IMR-90 (cell line): ENCODE measurements around the gene HHIP. TPM values are rescaled to one million over a fixed set of nuclear protein-coding genes. Genes with fewer than 3 reads are reported as not detected.

Experiments
- ATAC-seq: fragments of 200-7000 bp; cut with Tn5 transposase; 2 replicates; pipeline ENCODE4 v1.9.1; 2020; ENCODE audit warnings: low read depth, mild to moderate bottlenecking, moderate library complexity
- BruUV-seq: library from RNA; stranded (reverse); fragments of 400-500 nt; replicated peaks from 2 replicates; lab custom pipeline; 2021; lab: Mats Ljungman, UMichigan
- CTCF ChIA-PET: fragments of 300-600 bp; formaldehyde crosslinking; extraction: SDS; loops from one replicate; lab custom pipeline; 2021; ENCODE audit warnings: antibody characterized with exemption; lab: Yijun Ruan, JAX
- POLR2A ChIA-PET: fragments of 300-600 bp; sonication (Branson Sonifier 250); formaldehyde crosslinking; loops from one replicate; lab custom pipeline; 2022; ENCODE audit warnings: antibody characterized with exemption; ENCODE audit not compliant: unreplicated experiment; lab: Charles Lee
- DNase-seq: peaks from one replicate; pipeline ENCODE4 v3.0.0; 2013
- H2AFZ ChIP-seq: replicated peaks from 2 replicates; pipeline ENCODE3; 2013; ENCODE audit warnings: low read length, mild to moderate bottlenecking; ENCODE audit not compliant: poor library complexity
- H2AK5ac ChIP-seq: 2 replicates; pipeline ENCODE4 v1.6.1; 2013; ENCODE audit warnings: low read depth, low read length, inconsistent platforms
- H2AK9ac ChIP-seq: replicated peaks from 2 replicates; pipeline ENCODE3; 2013; ENCODE audit warnings: mild to moderate bottlenecking, low read depth, low read length, moderate library complexity; ENCODE audit not compliant: poor library complexity
- H2BK120ac ChIP-seq: 2 replicates; pipeline ENCODE4 v1.6.1; 2013; ENCODE audit warnings: low read depth, low read length, inconsistent platforms
- H2BK15ac ChIP-seq: 3 replicates; pipeline ENCODE4 v1.6.1; 2013; ENCODE audit warnings: low read depth, low read length, inconsistent platforms
- H2BK20ac ChIP-seq: 2 replicates; pipeline ENCODE4 v1.6.1; 2013; ENCODE audit warnings: low read depth, mild to moderate bottlenecking, inconsistent platforms, low read length, moderate library complexity
- H2BK5ac ChIP-seq: 2 replicates; pipeline ENCODE4 v1.6.1; 2013; ENCODE audit warnings: mild to moderate bottlenecking, low read depth, low read length, inconsistent platforms; ENCODE audit not compliant: poor library complexity, severe bottlenecking
- H3K14ac ChIP-seq: replicated peaks from 2 replicates; pipeline ENCODE4 v1.6.1; 2013; ENCODE audit warnings: low read depth, low read length, inconsistent platforms
- H3K18ac ChIP-seq: 2 replicates; pipeline ENCODE4 v1.6.1; 2013; ENCODE audit warnings: low read depth, low read length, control low read depth
- H3K23ac ChIP-seq: 2 replicates; pipeline ENCODE4 v1.6.1; 2013; ENCODE audit warnings: low read depth, low read length, inconsistent platforms
- H3K27ac ChIP-seq: 2 replicates; pipeline ENCODE4 v1.5.1; 2013; ENCODE audit warnings: mild to moderate bottlenecking, control low read depth, low read length; ENCODE audit not compliant: insufficient read depth
- H3K27me3 ChIP-seq: 2 replicates; pipeline ENCODE4 v1.6.1; 2013; ENCODE audit warnings: low read length; ENCODE audit not compliant: control insufficient read depth, insufficient read depth
- H3K36me3 ChIP-seq: 2 replicates; pipeline ENCODE4 v1.6.1; 2013; ENCODE audit warnings: low read length, mixed read lengths; ENCODE audit not compliant: control insufficient read depth, insufficient read depth
- H3K4ac ChIP-seq: 2 replicates; pipeline ENCODE4 v1.6.1; 2013; ENCODE audit warnings: low read depth, low read length, inconsistent platforms
- H3K4me1 ChIP-seq: 2 replicates; pipeline ENCODE4 v1.6.1; 2013; ENCODE audit warnings: low read length, mixed read lengths; ENCODE audit not compliant: control insufficient read depth, insufficient read depth
- H3K4me2 ChIP-seq: 2 replicates; pipeline ENCODE4 v1.6.1; 2013; ENCODE audit warnings: low read depth, mild to moderate bottlenecking, control low read depth, low read length, moderate library complexity
- H3K4me3 ChIP-seq: 2 replicates; pipeline ENCODE4 v1.5.1; 2013; ENCODE audit warnings: low read depth, mild to moderate bottlenecking, control low read depth, low read length, moderate library complexity; ENCODE audit not compliant: insufficient read depth
- H3K56ac ChIP-seq: 2 replicates; pipeline ENCODE4 v1.6.1; 2013; ENCODE audit warnings: low read length, inconsistent platforms; ENCODE audit not compliant: insufficient read depth; ENCODE audit errors: extremely low read depth
- H3K79me1 ChIP-seq, 2 experiments: 2 replicates each; pipeline ENCODE4 v1.6.1; 2013; ENCODE audit warnings: low read length in 2 of 2, inconsistent platforms in 1 of 2, low read depth in 1 of 2
- H3K9ac ChIP-seq: 2 replicates; pipeline ENCODE4 v1.6.1; 2013; ENCODE audit warnings: low read depth, low read length, control low read depth
- H3K9me1 ChIP-seq: 2 replicates; pipeline ENCODE4 v1.6.1; 2013; ENCODE audit warnings: low read length, inconsistent platforms; ENCODE audit not compliant: insufficient read depth
- H3K9me3 ChIP-seq: 2 replicates; pipeline ENCODE4 v1.6.1; 2013; ENCODE audit warnings: low read length; ENCODE audit not compliant: control insufficient read depth, insufficient read depth
- H4K20me1 ChIP-seq: 2 replicates; pipeline ENCODE4 v1.6.1; 2013; ENCODE audit warnings: low read length, inconsistent platforms; ENCODE audit not compliant: insufficient read depth
- H4K5ac ChIP-seq: 2 replicates; pipeline ENCODE4 v1.6.1; 2013; ENCODE audit warnings: mild to moderate bottlenecking, low read depth, low read length, control low read depth
- H4K8ac ChIP-seq, 2 experiments: 2 replicates each; pipeline ENCODE4 v1.6.1; 2013; ENCODE audit warnings: low read depth in 2 of 2, low read length in 2 of 2, control low read depth in 1 of 2, inconsistent platforms in 1 of 2
- H4K91ac ChIP-seq: 2 replicates; pipeline ENCODE4 v1.6.1; 2013; ENCODE audit warnings: low read depth, low read length, inconsistent platforms; ENCODE audit not compliant: insufficient read depth
- BHLHE40 ChIP-seq: fragments of 150-350 bp; IDR thresholded peaks from 2 replicates; pipeline ENCODE4 v1.6.1; 2016; ENCODE audit warnings: mild to moderate bottlenecking, low read depth, low read length
- CEBPB ChIP-seq: IDR thresholded peaks from 2 replicates; pipeline ENCODE4 v1.6.1; 2012; ENCODE audit warnings: low read depth, low read length, improper control_type of control experiment
- CHD1 ChIP-seq: IDR thresholded peaks from 2 replicates; pipeline ENCODE4 v1.6.1; 2012; ENCODE audit warnings: low read depth, low read length, improper control_type of control experiment
- CTCF ChIP-seq: conservative IDR thresholded peaks from 2 replicates; pipeline ENCODE4 v1.5.1; 2012; ENCODE audit warnings: mild to moderate bottlenecking, low read depth, low read length, improper control_type of control experiment
- ELK1 ChIP-seq: fragments of 150-350 bp; IDR thresholded peaks from 2 replicates; pipeline ENCODE4 v1.6.1; 2016; ENCODE audit warnings: low read depth, mild to moderate bottlenecking, low read length, moderate library complexity, borderline replicate concordance
- FOS ChIP-seq: fragments of 150-350 bp; IDR thresholded peaks from 2 replicates; pipeline ENCODE4 v1.6.1; 2016; ENCODE audit warnings: low read depth, low read length
- MAFK ChIP-seq: IDR thresholded peaks from 2 replicates; pipeline ENCODE4 v1.6.1; 2012; ENCODE audit warnings: low read depth, low read length, improper control_type of control experiment
- NFE2L2 ChIP-seq: fragments of 150-350 bp; IDR thresholded peaks from 2 replicates; pipeline ENCODE4 v1.6.1; 2016; ENCODE audit warnings: low read depth, mild to moderate bottlenecking, low read length
- RAD21 ChIP-seq: IDR thresholded peaks from 2 replicates; pipeline ENCODE4 v1.6.1; 2012; ENCODE audit warnings: low read length, improper control_type of control experiment
- RCOR1 ChIP-seq: IDR thresholded peaks from 2 replicates; pipeline ENCODE4 v1.6.1; 2012; ENCODE audit warnings: mild to moderate bottlenecking, low read length, improper control_type of control experiment; ENCODE audit not compliant: insufficient replicate concordance
- RFX5 ChIP-seq: IDR thresholded peaks from 2 replicates; pipeline ENCODE4 v1.8.0; 2012; ENCODE audit warnings: low read depth, mild to moderate bottlenecking, low read length, moderate library complexity
- USF2 ChIP-seq: fragments of 150-350 bp; IDR thresholded peaks from 2 replicates; pipeline ENCODE4 v1.6.1; 2017; ENCODE audit warnings: mild to moderate bottlenecking, antibody characterized with exemption, low read length, low read depth
- whole genome bisulfite sequencing, 2 experiments: methylation state at CpG; one replicate each; pipeline versions ENCODE4 v1.1.5 to v1.1.7; 2013; ENCODE audit warnings: missing lambda C conversion rate in 2 of 2; ENCODE audit not compliant: insufficient read length in 1 of 2; ENCODE audit errors: extremely low coverage in 2 of 2; 5-methylcytosine and 5-hydroxymethylcytosine counted together
- dilution Hi-C: fragments of 300-500 bp; cut with HindIII; formaldehyde crosslinking; loops from one replicate; pipeline ENCODE4 v1.14.3; 2018; ENCODE audit warnings: low sequenced_read_pairs; ENCODE audit not compliant: unreplicated experiment
- in situ Hi-C: fragments of 300-500 bp; cut with MboI; formaldehyde crosslinking; loops from 3 replicates; pipeline ENCODE4 v1.14.3; 2019; ENCODE audit warnings: low sequenced_read_pairs, inconsistent platforms, mixed read lengths
- intact Hi-C: fragments of 100-400 bp; cut with micrococcal nuclease; formaldehyde crosslinking; loops from 2 replicates; pipeline ENCODE4 v1.10.0; 2022
- polyA plus RNA-seq, 3 experiments: library from polyadenylated mRNA; depleted of rRNA; stranded (reverse); fragments of >200 nt; gene quantifications; 2 replicates each; pipeline ENCODE4 v1.2.3, GENCODE V29; 2012; ENCODE audit warnings: low replicate concordance in 1 of 3
- total RNA-seq: library from RNA; depleted of rRNA; stranded (reverse); fragments of >200 nt; gene quantifications from 2 replicates; pipeline ENCODE4 v1.2.3, GENCODE V29; 2012

HHIP gene
- total and polyA plus RNA-seq, 2 of the 4 experiments (the other 2 are of a cell fraction), result 6.6 to 9.6 TPM

- no peak for TF ChIP-seq RCOR1
Measured at GRCh38 chr4:144711700-144712456, 65.9 kb downstream of the HHIP start (continued).

GRCh38 chr4:144712775-144713174 lies 66.8 kb downstream of the HHIP start:
- WGBS, 2 experiments, result no CpG with 5 or more reads among the region's 3 CpGs
- no peaks in the 10 kb centered on the region for H3K9me3 ChIP-seq
- no peak overlapping the region for H3K14ac ChIP-seq
- H2AK5ac ChIP-seq, result no peak overlapping the region
- H3K27me3 ChIP-seq, result no peaks in the 10 kb centered on the region
- H3K36me3 ChIP-seq, result no peaks in the 10 kb centered on the region
- H3K4ac ChIP-seq, result no peak overlapping the region; the same call in 1 of the 2 replicates
- ChIA-PET POLR2A (interaction anchor here (0.6 kb wide), 1 partner anchor 543 kb away, joined by 3 read pairs; no protein-coding TSS in a partner anchor), CTCF (interaction anchor here (0.6 kb wide), 2 partner anchors 201 to 321 kb away, joined by 3 to 4 read pairs; no protein-coding TSS in a partner anchor)
- H3K79me1 ChIP-seq, result no peaks in the 10 kb centered on the region
- H2AK9ac ChIP-seq, result no peak overlapping the region
- no peak overlapping the region for H3K27ac ChIP-seq
- no peak overlapping the region for H2BK15ac ChIP-seq
- no peak overlapping the region for H3K23ac ChIP-seq
- H2BK120ac ChIP-seq, result no peak overlapping the region
- TF ChIP-seq NFE2L2, result no peak
- no peak for TF ChIP-seq CEBPB
- no peak for TF ChIP-seq MAFK
- no peak for TF ChIP-seq CHD1
- no peak for TF ChIP-seq RFX5
- no peak for TF ChIP-seq CTCF
- TF ChIP-seq ELK1, result no peak
- TF ChIP-seq RAD21, result no peak
- TF ChIP-seq USF2, result no peak
- peak; percentile 60; the same call in 1 of the 2 replicates for TF ChIP-seq FOS
- peak; percentile 74 for TF ChIP-seq BHLHE40
- H3K18ac ChIP-seq, result no peak overlapping the region
- no peak overlapping the region for H4K8ac ChIP-seq
- no peaks in the 10 kb centered on the region for H4K20me1 ChIP-seq
- H4K91ac ChIP-seq, result no peak overlapping the region
- intact Hi-C loops, result no loop called here
- DNase-seq, result peak; percentile 87
- peak; percentile 88 for ATAC-seq
- H3K4me1 ChIP-seq, result peaks cover 11% of the 10 kb centered on the region
- H4K5ac ChIP-seq, result no peak overlapping the region
- no peak overlapping the region for H3K56ac ChIP-seq
- H3K9me1 ChIP-seq, result no peaks in the 10 kb centered on the region
- no peak overlapping the region for H3K9ac ChIP-seq
- BruUV-seq, result no TSS peak
- H2BK20ac ChIP-seq, result no peak overlapping the region
- in situ Hi-C loops, result no loop called here
- H2BK5ac ChIP-seq, result peak overlapping the region; percentile 35
- H3K4me2 ChIP-seq, result peak overlapping the region; percentile 76; the same call in 1 of the 2 replicates
- dilution Hi-C loops, result no loop called here
- H3K4me3 ChIP-seq, result no peak overlapping the region
- no peak overlapping the region for H2AFZ ChIP-seq
